ENCODE results near the gene ATXN7L3B.

ATXN7L3B gene

DNA sequence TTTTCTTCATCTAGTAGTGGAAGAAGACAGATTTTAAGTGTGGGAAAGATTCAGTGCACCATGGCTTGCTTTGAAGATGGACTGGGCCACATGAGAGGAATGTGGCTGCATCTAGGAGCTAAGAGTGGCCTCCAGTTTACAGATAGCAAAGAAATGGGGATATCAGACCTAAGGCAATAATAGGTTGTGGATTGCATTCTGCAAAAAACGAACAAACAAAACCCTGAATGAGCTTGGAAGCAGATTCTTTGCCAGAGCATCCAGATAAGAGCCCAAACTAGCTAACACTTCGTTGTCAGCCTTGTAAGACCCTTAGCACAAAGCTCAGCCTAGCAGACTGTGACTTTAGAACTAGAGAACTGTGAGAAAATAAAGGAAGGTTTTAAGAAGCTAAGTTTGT, 9.6 kb downstream of the ATXN7L3B start:
- CTCF ChIA-PET: no interaction called here
- TF ChIP-seq, protein P1, sequence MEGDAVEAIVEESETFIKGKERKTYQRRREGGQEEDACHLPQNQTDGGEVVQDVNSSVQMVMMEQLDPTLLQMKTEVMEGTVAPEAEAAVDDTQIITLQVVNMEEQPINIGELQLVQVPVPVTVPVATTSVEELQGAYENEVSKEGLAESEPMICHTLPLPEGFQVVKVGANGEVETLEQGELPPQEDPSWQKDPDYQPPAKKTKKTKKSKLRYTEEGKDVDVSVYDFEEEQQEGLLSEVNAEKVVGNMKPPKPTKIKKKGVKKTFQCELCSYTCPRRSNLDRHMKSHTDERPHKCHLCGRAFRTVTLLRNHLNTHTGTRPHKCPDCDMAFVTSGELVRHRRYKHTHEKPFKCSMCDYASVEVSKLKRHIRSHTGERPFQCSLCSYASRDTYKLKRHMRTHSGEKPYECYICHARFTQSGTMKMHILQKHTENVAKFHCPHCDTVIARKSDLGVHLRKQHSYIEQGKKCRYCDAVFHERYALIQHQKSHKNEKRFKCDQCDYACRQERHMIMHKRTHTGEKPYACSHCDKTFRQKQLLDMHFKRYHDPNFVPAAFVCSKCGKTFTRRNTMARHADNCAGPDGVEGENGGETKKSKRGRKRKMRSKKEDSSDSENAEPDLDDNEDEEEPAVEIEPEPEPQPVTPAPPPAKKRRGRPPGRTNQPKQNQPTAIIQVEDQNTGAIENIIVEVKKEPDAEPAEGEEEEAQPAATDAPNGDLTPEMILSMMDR (conservative IDR thresholded peaks at IDR 0.05; ENCODE audit: low read depth): no peak
- no peak for DNase-seq (ENCODE audit: low spot score)
- no peak overlapping the region for H3K27ac ChIP-seq
- POLR2A ChIA-PET (ENCODE audit: low non-redundant PET): no interaction called here

DNA sequence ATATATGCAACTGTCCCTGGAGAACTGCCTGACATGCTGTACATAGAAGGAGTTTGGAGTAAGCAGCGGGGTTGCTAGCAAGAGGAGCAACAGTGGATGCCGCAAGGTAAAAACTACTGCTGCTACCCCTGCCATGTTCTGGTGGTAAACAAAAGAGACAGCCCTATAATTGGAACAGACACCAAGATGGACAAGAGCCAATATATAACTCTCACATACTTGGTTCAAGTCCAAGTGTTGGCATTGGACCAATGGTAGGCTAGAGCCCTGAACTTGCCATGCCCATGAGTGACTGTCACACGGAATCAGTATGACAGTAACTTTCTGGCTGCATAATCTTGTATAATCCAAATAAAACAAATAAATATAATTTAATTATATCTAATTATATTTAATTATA, 13.7 kb downstream of the ATXN7L3B start:
- TF ChIP-seq, protein P1 (conservative IDR thresholded peaks at IDR 0.05; ENCODE audit: low read depth): no peak
- DNase-seq (ENCODE audit: low spot score): no peak
- H3K27ac ChIP-seq: no peak overlapping the region
- ChIA-PET CTCF (interaction anchor here (0.7 kb wide), 1 partner anchor 550 kb away, joined by 3 read pairs; no protein-coding TSS in a partner anchor), POLR2A (ENCODE audit: low non-redundant PET) (no interaction called here)

DNA sequence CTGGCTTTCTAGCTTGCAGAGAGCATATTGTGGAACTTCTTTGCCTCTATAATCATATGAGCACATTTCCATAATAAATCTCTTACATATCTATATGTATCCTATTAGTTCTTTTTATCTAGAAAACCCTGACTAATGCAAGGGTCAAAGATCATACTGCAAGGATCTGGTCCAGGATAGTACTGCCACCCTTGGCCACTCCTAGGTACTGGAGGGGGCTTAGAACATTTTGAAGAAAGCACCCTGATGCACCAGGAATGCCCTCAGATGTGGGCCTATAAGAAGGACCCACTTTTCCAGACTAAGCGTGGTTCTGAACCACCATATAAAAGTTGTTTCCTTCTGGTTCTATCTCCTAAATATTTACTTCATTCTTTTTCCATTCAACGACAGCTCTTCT, 14.6 kb downstream of the ATXN7L3B start:
- CTCF ChIA-PET: interaction anchor here (0.7 kb wide), 1 partner anchor 549 kb away, joined by 3 read pairs; no protein-coding TSS in a partner anchor
- POLR2A ChIA-PET (ENCODE audit: low non-redundant PET): no interaction called here
- TF ChIP-seq, protein P1 (conservative IDR thresholded peaks at IDR 0.05; ENCODE audit: low read depth): no peak
- DNase-seq (ENCODE audit: low spot score): no peak
- H3K27ac ChIP-seq: no peak overlapping the region

DNA sequence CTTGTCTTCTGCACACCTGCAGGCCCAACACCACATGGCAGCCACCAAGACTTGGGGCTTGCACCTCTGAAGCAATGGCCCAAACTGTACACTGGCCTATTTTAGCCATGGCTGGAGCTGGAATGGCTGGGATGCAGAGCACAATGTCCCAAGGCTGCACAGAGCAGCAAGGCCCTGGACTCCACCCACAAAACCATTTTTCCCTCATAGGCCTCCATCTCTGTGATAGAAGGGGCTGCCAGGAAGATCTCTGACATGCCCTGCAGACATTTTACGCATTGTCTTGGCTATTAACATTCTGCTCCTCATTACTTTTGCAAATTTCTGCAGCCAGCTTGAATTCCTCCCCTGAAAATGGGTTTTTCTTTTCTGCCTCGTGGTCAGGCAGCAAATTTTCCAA, 22.1 kb downstream of the ATXN7L3B start:
- ChIA-PET POLR2A (ENCODE audit: low non-redundant PET) (no interaction called here), CTCF (no interaction called here)
- TF ChIP-seq, protein P1 (conservative IDR thresholded peaks at IDR 0.05; ENCODE audit: low read depth): no peak
- no peak for DNase-seq (ENCODE audit: low spot score)
- H3K27ac ChIP-seq: no peak overlapping the region

DNA sequence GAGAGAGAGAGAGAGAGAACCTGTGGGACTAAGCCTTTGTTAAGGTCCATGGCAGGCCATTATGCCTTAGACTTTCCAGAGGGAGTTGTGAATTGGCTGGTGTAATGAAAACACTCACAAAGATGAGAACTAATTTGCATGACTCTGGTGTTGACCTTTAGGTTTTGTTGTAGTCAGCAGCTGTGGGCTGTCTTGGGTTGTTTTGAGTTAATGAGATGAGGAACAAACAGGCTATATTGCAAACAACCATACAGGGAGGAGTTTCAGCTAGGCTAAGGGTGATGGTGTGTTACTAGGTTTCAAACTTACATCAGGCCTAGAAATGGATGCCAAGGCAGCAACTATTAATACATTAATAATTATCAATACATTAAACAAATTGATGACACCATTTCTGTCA, 26.3 kb downstream of the ATXN7L3B start:
- CTCF ChIA-PET: no interaction called here
- TF ChIP-seq, protein P1 (conservative IDR thresholded peaks at IDR 0.05; ENCODE audit: low read depth): no peak
- POLR2A ChIA-PET (ENCODE audit: low non-redundant PET): no interaction called here
- H3K27ac ChIP-seq: no peak overlapping the region
- DNase-seq (ENCODE audit: low spot score): no peak

DNA sequence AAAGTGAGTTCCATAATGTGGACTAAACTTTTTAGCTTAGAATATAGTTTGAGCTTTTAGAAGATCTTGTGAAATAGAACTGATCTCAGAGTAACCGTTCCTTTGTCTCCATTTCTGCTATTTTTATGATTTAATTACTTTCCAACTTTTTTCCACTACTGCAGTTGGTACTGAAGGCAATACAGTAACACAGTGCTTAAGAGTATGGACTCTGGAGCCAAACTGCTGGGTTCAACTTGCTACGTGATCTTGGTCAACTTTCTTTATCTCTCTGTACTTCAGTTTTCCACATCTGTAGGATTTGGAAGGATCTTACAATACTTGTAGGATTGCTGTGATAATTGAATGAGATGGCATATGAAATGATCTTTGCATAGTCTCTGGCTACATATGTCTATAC, 40.9 kb downstream of the ATXN7L3B start:
- DNase-seq (ENCODE audit: low spot score): no peak
- TF ChIP-seq, protein P1 (conservative IDR thresholded peaks at IDR 0.05; ENCODE audit: low read depth): no peak
- ChIA-PET CTCF (interaction anchor here (0.8 kb wide), 1 partner anchor 68 kb away, joined by 3 read pairs; no protein-coding TSS in a partner anchor), POLR2A (ENCODE audit: low non-redundant PET) (no interaction called here)
- H3K27ac ChIP-seq: no peak overlapping the region

DNA sequence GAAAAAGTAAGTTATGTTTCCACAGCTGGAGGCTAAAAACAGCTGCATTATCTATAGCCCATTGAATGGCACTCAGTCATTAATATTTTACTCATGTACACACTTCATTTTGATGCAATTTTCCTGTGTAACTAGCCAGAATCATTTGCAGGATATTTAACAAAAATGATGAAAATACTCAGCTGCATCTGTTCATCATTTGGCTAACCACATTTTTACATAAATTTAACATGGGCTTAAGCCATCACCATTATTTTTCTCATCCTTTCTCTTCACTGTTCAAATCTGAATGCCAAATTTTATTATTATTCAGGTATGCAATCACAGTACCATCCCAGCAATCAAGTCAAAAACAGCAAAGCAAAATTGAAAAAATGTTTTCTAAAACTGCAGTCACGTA, 41.8 kb downstream of the ATXN7L3B start:
- CTCF ChIA-PET: interaction anchor here (0.8 kb wide), 1 partner anchor 67 kb away, joined by 3 read pairs; no protein-coding TSS in a partner anchor
- H3K27ac ChIP-seq: no peak overlapping the region
- TF ChIP-seq, protein P1 (conservative IDR thresholded peaks at IDR 0.05; ENCODE audit: low read depth): no peak
- no peak for DNase-seq (ENCODE audit: low spot score)
- POLR2A ChIA-PET (ENCODE audit: low non-redundant PET): no interaction called here

All from RWPE1 (cell line).